GM12891 (cell line): ENCODE data around the gene MTNR1B.

Experiments
- POLR2A ChIP-seq: IDR thresholded peaks from 2 replicates; pipeline ENCODE4 v1.6.1; 2011; ENCODE audit warnings: low read depth, low read length, control low read depth
- POLR2AphosphoS5 ChIP-seq: IDR thresholded peaks from 2 replicates; pipeline ENCODE4 v1.6.1; 2011; ENCODE audit warnings: low read depth, low read length, control low read depth
- POU2F2 ChIP-seq: IDR thresholded peaks from 2 replicates; pipeline ENCODE4 v1.6.1; 2011; ENCODE audit warnings: low read depth, mild to moderate bottlenecking, control low read depth, low read length, moderate library complexity
- TAF1 ChIP-seq: IDR thresholded peaks from 2 replicates; pipeline ENCODE4 v1.6.1; 2011; ENCODE audit warnings: low read depth, low read length, control low read depth

DNA sequence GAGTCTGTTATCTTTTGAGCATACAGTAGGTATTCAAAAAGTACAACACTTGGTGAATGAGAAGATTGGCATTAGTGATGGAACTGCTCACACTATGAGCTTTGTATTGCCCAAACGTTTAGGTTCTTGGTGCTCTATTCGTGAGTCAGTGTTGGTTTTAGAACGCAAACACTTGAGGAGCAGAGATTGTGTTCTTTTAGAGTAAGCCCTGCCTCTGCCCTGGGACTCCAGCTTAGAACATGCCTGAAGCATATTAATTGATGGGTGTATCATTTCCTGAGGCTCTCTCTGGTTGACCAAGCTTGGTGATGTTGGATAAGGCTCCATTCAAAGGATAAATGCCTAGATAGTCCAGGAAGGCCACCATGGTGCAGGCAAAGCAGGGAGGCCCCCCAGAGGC, 10.9 kb downstream of the MTNR1B start:
- TF ChIP-seq TAF1 (no peak), POLR2AphosphoS5 (no peak), POLR2A (no peak), POU2F2 (no peak)
